Fibroblast of lung (primary cell): Measurements from ENCODE around the gene GLDC. TPM values are rescaled to one million over a fixed set of nuclear protein-coding genes. Genes with fewer than 3 reads are reported as not detected.

Source experiments
- DNase-seq, 2 donors: peaks; one replicate each; pipeline versions ENCODE4 v3.0.0 to v3.0.0-alpha.2; 2010; ENCODE audit warnings: low read depth in 2 of 2
- H2AFZ ChIP-seq: 2 replicates; pipeline ENCODE4 v1.5.1; 2012; ENCODE audit warnings: low read length, control low read depth, inconsistent platforms
- H3K27ac ChIP-seq: 2 replicates; pipeline ENCODE4 v1.5.1; 2011; ENCODE audit warnings: low read length, control low read depth; ENCODE audit not compliant: insufficient read depth
- H3K27me3 ChIP-seq: 2 replicates; pipeline ENCODE4 v1.5.1; 2011; ENCODE audit warnings: mild to moderate bottlenecking, low read length; ENCODE audit not compliant: control insufficient read depth, insufficient read depth
- H3K36me3 ChIP-seq: 2 replicates; pipeline ENCODE4 v1.5.1; 2011; ENCODE audit warnings: low read length; ENCODE audit not compliant: control insufficient read depth, insufficient read depth
- H3K4me1 ChIP-seq: 2 replicates; pipeline ENCODE4 v1.5.1; 2011; ENCODE audit warnings: low read length; ENCODE audit not compliant: control insufficient read depth, insufficient read depth; ENCODE audit errors: extremely low read depth
- H3K4me2 ChIP-seq: 2 replicates; pipeline ENCODE4 v1.5.1; 2011; ENCODE audit warnings: low read length, control low read depth; ENCODE audit not compliant: insufficient read depth; ENCODE audit errors: extremely low read depth
- H3K4me3 ChIP-seq, 4 experiments: fragments of 200-600 bp in 1 of 4; sonication (generic) in 1 of 4; replicated peaks in 1 of 4; 2 replicates each; pipeline ENCODE4 v1.5.1; 2011 to 2016; ENCODE audit warnings: low read length in 4 of 4, low read depth in 3 of 4, mild to moderate bottlenecking in 3 of 4, control low read depth in 2 of 4, inconsistent platforms in 1 of 4, mixed read lengths in 1 of 4; ENCODE audit not compliant: insufficient read depth in 1 of 4; ENCODE audit errors: control extremely low read depth in 1 of 4
- H3K79me2 ChIP-seq: 2 replicates; pipeline ENCODE4 v1.5.1; 2012; ENCODE audit warnings: mild to moderate bottlenecking, low read length, inconsistent platforms; ENCODE audit not compliant: control insufficient read depth, insufficient read depth
- H3K9ac ChIP-seq: 2 replicates; pipeline ENCODE4 v1.5.1; 2011; ENCODE audit warnings: mild to moderate bottlenecking, low read length, control low read depth; ENCODE audit not compliant: insufficient read depth
- H3K9me3 ChIP-seq: 2 replicates; pipeline ENCODE4 v1.5.1; 2012; ENCODE audit warnings: low read depth, low read length; ENCODE audit not compliant: control insufficient read depth, insufficient read depth
- H4K20me1 ChIP-seq: 2 replicates; pipeline ENCODE4 v1.5.1; 2011; ENCODE audit warnings: low read length; ENCODE audit not compliant: control insufficient read depth, insufficient read depth; ENCODE audit errors: extremely low read depth
- EZH2 ChIP-seq: IDR thresholded peaks from 2 replicates; pipeline ENCODE4 v1.5.1; 2012; ENCODE audit warnings: low read length, control low read depth, mild to moderate bottlenecking; ENCODE audit errors: missing control alignments
- polyA plus RNA-seq, 2 donors: library from polyadenylated mRNA; depleted of rRNA in 1 of 2; stranded (reverse) in 1 of 2; unstranded in 1 of 2; fragments of >200 nt; gene quantifications; 2 replicates each; pipeline ENCODE4 v1.2.1, GENCODE V29; 2011 to 2012; ENCODE audit warnings: missing spikeins in 1 of 2
- total RNA-seq: library from RNA; depleted of rRNA; stranded (reverse); fragments of >200 nt; gene quantifications from 2 replicates; pipeline ENCODE4 v1.2.1, GENCODE V29; 2014
- TF ChIP-seq, protein P1 (sequence below), 2 donors: IDR thresholded peaks in 1 of 2; conservative IDR thresholded peaks in 1 of 2; 1 replicate in 1 of 2; 2 replicates in 1 of 2; pipeline ENCODE4 v1.5.1; 2011 to 2012; ENCODE audit warnings: low read length in 2 of 2, control low read depth in 1 of 2, inconsistent platforms in 1 of 2, low read depth in 1 of 2, mild to moderate bottlenecking in 1 of 2

The GLDC gene
- total and polyA plus RNA-seq, 2 donors (not counting 1 experiment from before 2014, with no cell fraction given): 0.45 to 0.83 TPM

DNA sequence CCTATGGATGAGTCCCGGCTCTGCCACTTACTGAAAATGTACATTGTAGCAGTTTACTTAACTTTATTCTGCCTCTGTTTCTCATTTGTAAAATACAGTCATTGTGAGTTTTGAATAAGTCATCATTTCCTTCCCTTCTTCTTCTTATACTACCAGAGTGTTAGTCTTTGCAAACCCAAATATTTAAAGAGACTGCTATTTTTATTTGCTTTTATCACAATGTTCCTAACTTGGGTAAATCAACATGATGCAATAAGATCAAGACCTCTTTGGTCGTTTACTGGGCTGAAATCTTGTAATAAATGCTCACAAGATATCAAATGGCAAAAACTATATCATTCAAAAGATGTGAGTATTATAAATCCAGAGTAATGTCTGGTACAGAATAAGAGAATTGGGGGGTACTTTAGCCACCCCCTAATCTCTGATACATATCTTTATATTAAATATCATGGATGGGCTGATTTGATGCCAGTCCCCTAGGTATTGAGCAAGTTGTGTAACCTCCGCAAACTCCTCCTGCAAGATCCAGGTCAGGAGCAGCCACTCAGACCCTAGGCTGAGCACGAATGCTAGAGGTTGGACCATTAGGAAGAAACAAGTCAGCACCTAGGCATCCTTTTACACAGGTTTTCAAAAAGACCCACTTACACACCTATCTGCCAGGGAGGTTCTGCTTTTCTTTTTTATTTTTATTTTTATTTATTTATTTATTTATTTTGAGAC lies 13.3 kb upstream of the GLDC start:
- H4K20me1 ChIP-seq: no peaks in the 10 kb centered on the region
- no peak for TF ChIP-seq EZH2
- TF ChIP-seq, protein P1, sequence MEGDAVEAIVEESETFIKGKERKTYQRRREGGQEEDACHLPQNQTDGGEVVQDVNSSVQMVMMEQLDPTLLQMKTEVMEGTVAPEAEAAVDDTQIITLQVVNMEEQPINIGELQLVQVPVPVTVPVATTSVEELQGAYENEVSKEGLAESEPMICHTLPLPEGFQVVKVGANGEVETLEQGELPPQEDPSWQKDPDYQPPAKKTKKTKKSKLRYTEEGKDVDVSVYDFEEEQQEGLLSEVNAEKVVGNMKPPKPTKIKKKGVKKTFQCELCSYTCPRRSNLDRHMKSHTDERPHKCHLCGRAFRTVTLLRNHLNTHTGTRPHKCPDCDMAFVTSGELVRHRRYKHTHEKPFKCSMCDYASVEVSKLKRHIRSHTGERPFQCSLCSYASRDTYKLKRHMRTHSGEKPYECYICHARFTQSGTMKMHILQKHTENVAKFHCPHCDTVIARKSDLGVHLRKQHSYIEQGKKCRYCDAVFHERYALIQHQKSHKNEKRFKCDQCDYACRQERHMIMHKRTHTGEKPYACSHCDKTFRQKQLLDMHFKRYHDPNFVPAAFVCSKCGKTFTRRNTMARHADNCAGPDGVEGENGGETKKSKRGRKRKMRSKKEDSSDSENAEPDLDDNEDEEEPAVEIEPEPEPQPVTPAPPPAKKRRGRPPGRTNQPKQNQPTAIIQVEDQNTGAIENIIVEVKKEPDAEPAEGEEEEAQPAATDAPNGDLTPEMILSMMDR (conservative IDR thresholded peaks at IDR 0.05 in 1 of 2, IDR thresholded peaks at IDR 0.05 in 1 of 2; ENCODE audit: low read depth in 1 of 2, low read length in 2 of 2): no peak
- H3K4me2 ChIP-seq: no peak overlapping the region

DNA sequence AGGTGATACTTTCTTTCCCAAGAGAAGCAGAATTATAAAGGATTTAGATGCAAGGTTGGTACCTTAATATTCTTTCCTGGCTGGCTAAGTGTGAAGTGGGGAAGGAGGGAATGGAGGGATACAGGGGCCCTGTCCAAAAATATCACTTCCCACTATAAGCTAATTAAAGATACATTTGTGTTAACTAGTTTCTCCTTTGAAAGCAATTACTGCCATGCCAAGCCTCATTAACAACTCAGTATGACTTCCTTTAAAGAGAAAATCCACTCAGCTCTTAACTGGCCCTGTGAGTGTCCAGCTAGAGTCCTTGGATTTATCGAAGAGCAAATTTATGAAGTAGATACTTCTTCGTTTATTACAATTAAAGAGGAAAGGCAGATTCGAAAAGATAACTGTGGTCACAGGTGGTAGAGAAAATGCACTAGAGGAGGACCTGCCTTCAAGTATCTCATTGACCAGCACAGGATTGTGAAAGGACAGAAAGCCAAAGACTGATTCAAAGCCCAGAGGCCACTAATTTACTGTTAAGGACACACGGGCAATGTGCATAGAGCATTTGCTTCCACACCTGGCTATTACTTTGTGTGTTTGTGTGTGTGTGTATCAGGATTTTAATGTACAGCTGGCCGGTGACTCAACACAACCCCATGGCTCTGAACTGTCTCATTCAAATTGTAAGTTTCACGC lies 11.2 kb upstream of the GLDC start:
- Histone ChIP-seq H4K20me1 (no peaks in the 10 kb centered on the region), H3K4me1 (no peaks in the 10 kb centered on the region), H3K27ac (no peak overlapping the region), H3K27me3 (no peaks in the 10 kb centered on the region), H3K9ac (no peak overlapping the region), H3K79me2 (no peaks in the 10 kb centered on the region), H3K4me3 (no peak overlapping the region), H3K9me3 (no peaks in the 10 kb centered on the region), H3K36me3 (no peaks in the 10 kb centered on the region), H3K4me2 (no peak overlapping the region), H2AFZ (no peak overlapping the region)
- TF ChIP-seq, protein P1 (conservative IDR thresholded peaks at IDR 0.05 in 1 of 2, IDR thresholded peaks at IDR 0.05 in 1 of 2; ENCODE audit: low read depth in 1 of 2, low read length in 2 of 2): no peak
- no peak for TF ChIP-seq EZH2
- no peak for DNase-seq

More for the DNA sequence above, 13.3 kb upstream of the GLDC start:
- no peak overlapping the region for H3K27ac ChIP-seq
- no peak for DNase-seq
- no peak overlapping the region for H3K4me3 ChIP-seq
- H3K4me1 ChIP-seq: no peaks in the 10 kb centered on the region
- H3K9ac ChIP-seq: no peak overlapping the region
- H3K79me2 ChIP-seq: no peaks in the 10 kb centered on the region
- H2AFZ ChIP-seq: no peak overlapping the region
- H3K27me3 ChIP-seq: no peaks in the 10 kb centered on the region
- H3K9me3 ChIP-seq: no peaks in the 10 kb centered on the region
- no peaks in the 10 kb centered on the region for H3K36me3 ChIP-seq

DNA sequence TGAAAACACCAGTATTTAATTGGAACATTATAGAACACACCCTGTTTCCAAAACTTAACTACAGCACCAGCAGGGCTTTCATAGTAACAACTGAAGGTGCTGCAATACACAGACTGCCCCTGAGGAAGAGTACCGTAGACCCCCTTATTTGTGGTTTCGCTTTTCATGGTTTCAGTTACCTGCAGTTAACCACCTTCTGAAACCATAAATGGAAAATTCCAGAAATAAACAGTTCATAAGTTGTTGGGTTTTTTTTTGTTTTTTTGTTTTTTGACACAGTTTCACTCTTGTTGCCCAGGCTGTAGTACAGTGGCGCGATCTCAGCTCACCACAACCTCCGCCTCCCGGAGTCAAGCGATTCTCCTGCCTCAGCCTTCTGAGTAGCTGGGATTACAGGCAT lies 9.5 kb upstream of the GLDC start:
- no peak for DNase-seq
- Histone ChIP-seq H3K4me3 (no peak overlapping the region), H3K27me3 (no peaks in the 10 kb centered on the region), H3K9ac (no peak overlapping the region), H3K36me3 (no peaks in the 10 kb centered on the region), H3K27ac (no peak overlapping the region), H3K4me1 (no peaks in the 10 kb centered on the region), H3K4me2 (no peak overlapping the region), H2AFZ (no peak overlapping the region), H3K9me3 (no peaks in the 10 kb centered on the region), H4K20me1 (no peaks in the 10 kb centered on the region), H3K79me2 (no peaks in the 10 kb centered on the region)
- TF ChIP-seq, protein P1 (conservative IDR thresholded peaks at IDR 0.05 in 1 of 2, IDR thresholded peaks at IDR 0.05 in 1 of 2; ENCODE audit: low read depth in 1 of 2, low read length in 2 of 2): no peak
- TF ChIP-seq EZH2: no peak
